ENCODE measurements around the gene GABRP.

The GABRP gene

GRCh38 chr5:170771496-170771895 lies 12.0 kb upstream of the GABRP start:
- H3K27ac ChIP-seq, result no peak overlapping the region
- no peak for DNase-seq (ENCODE audit: low spot score)
- TF ChIP-seq, protein P1, sequence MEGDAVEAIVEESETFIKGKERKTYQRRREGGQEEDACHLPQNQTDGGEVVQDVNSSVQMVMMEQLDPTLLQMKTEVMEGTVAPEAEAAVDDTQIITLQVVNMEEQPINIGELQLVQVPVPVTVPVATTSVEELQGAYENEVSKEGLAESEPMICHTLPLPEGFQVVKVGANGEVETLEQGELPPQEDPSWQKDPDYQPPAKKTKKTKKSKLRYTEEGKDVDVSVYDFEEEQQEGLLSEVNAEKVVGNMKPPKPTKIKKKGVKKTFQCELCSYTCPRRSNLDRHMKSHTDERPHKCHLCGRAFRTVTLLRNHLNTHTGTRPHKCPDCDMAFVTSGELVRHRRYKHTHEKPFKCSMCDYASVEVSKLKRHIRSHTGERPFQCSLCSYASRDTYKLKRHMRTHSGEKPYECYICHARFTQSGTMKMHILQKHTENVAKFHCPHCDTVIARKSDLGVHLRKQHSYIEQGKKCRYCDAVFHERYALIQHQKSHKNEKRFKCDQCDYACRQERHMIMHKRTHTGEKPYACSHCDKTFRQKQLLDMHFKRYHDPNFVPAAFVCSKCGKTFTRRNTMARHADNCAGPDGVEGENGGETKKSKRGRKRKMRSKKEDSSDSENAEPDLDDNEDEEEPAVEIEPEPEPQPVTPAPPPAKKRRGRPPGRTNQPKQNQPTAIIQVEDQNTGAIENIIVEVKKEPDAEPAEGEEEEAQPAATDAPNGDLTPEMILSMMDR (conservative IDR thresholded peaks at IDR 0.05; ENCODE audit: low read depth), result no peak
- ChIA-PET POLR2A (ENCODE audit: low non-redundant PET) (no interaction called here), CTCF (no interaction called here)

DNA sequence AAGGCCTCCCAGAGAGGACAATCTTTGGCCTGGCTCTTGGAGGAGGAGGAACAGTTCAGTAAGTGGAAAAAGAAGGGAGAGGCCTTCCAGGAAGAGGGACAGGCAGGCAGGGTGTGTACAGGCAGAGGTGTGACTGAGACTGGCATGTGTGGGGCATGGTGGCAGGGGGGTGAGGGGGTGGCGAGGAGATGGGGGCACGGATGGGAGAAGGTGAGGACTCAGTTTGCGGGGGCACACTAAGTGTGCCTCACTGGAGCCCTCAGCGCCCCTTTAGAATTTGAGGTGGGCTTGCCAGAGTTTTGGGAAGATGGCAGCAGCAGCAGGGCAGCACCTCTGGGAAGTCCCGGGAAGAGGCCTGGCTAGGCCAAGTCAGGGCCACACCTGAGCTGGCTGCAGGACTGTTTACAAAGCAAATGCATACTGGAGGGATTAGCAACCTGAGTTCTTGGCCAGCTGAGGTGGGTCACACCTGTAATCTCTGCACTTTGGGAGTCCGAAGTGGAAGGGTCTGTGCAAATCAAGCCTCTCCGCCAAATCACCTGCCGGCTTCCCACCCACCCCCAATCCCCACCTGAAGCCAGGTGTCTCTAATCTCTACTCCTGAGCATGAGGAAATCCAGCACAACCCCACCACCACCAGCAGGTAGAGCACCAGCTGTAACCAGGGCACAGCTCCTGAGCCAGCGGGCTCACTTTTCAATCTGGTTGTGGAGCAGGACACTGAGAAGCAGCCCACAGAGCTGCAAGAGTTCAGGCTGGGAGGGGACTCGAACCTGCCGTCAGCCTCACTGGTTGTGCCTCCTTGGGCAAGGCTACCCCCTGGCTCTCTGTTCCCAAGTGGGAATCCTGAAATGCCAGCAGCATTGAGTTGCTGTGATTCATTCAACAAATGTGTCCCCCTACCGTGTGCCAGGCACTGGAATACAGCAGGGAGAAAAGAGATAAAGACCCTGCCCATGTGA lies 10.2 kb upstream of the GABRP start:
- ChIA-PET POLR2A (ENCODE audit: low non-redundant PET) (no interaction called here), CTCF (no interaction called here)
- TF ChIP-seq, protein P1 (conservative IDR thresholded peaks at IDR 0.05; ENCODE audit: low read depth), result no peak
- H3K27ac ChIP-seq, result no peak overlapping the region
- no peak for DNase-seq (ENCODE audit: low spot score)

DNA sequence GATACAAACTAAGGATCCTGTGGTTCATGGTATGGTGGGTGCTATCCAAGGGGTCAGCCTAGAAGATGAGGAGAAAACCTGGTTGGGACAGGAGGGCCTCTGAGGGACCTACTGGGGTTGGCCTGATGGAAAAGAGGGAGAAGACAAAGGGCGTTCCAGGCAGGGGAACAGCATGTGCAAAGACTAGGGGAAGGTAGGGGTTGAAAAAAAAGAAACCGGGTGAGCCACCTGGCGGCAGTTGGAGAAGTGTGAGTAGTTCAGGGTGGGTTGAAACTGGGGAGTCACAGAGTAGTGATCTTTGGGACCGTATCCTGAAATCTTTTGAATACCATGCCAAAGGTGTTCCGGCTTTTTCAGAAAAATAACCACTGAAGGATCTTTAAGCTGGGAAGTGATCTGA lies 8.7 kb upstream of the GABRP start:
- no peak overlapping the region for H3K27ac ChIP-seq
- no peak for DNase-seq (ENCODE audit: low spot score)
- POLR2A ChIA-PET (ENCODE audit: low non-redundant PET), result no interaction called here
- CTCF ChIA-PET, result no interaction called here
- TF ChIP-seq, protein P1 (conservative IDR thresholded peaks at IDR 0.05; ENCODE audit: low read depth), result no peak

- TF ChIP-seq, protein P1 (conservative IDR thresholded peaks at IDR 0.05; ENCODE audit: low read depth), result no peak
- POLR2A ChIA-PET (ENCODE audit: low non-redundant PET), result no interaction called here
- CTCF ChIA-PET, result interaction anchor here (1.1 kb wide), 1 partner anchor 37 kb away, joined by 4 read pairs; no protein-coding TSS in a partner anchor
- H3K27ac ChIP-seq, result no peak overlapping the region
- DNase-seq (ENCODE audit: low spot score), result no peak
Measured at GRCh38 chr5:170781946-170782345, 1.6 kb upstream of the GABRP start.

- POLR2A ChIA-PET (ENCODE audit: low non-redundant PET), result no interaction called here
- no peak for DNase-seq (ENCODE audit: low spot score)
- TF ChIP-seq, protein P1 (conservative IDR thresholded peaks at IDR 0.05; ENCODE audit: low read depth), result no peak
- CTCF ChIA-PET, result interaction anchor here (0.6 to 1.4 kb wide), 4 partner anchors 9 to 144 kb away, joined by 3 to 4 read pairs (median 4); no protein-coding TSS in a partner anchor
- H3K27ac ChIP-seq, result no peak overlapping the region
Measured at GRCh38 chr5:170782438-170782837, 1.1 kb upstream of the GABRP start.

DNA sequence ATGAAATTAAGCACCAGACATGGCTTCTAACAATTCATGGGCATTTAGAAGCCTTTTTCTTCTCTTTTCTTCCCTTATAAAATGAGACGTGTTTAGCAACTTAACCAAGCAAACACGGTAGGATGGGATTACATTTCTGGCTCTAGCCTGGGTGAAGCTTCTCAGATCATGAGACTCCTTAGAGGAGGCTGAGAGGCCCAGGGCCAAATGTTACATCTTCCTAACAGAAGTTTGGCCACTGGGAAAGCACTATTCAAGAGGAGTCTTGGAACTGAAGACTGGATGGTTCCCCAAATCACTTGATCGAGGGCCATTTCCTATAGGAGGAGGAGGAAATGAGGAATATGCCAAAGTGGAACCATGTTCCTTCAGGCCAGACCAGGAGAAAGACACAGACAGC lies 1.9 kb downstream of the GABRP start:
- TF ChIP-seq, protein P1 (conservative IDR thresholded peaks at IDR 0.05; ENCODE audit: low read depth), result no peak
- ChIA-PET POLR2A (ENCODE audit: low non-redundant PET) (no interaction called here), CTCF (interaction anchor here (0.7 to 1.1 kb wide), 3 partner anchors 9 to 41 kb away, joined by 3 to 6 read pairs (median 5); no protein-coding TSS in a partner anchor)
- DNase-seq (ENCODE audit: low spot score), result no peak
- H3K27ac ChIP-seq, result no peak overlapping the region
